ENCODE data around the gene TEAD1.

- TF ChIP-seq CTCF (conservative IDR thresholded peaks at IDR 0.05; ENCODE audit: low read length) (no peak), EZH2phosphoT487 (IDR thresholded peaks at IDR 0.05; ENCODE audit: borderline replicate concordance, low read depth, low read length) (no peak)
Measured at GRCh38 chr11:12927886-12928285, 253.7 kb downstream of the TEAD1 start.
